HCT116 (cell line): ENCODE measurements around the gene GPR3. TPM values are rescaled to one million over a fixed set of nuclear protein-coding genes. Genes with fewer than 3 reads are reported as not detected.
A peak's percentile ranks its signal among the peaks of the same experiment; 100 is the strongest.

Experiments used
- ATAC-seq: fragments of 200-7000 bp; cut with Tn5 transposase; 2 replicates; pipeline ENCODE4 v1.9.1; 2020; ENCODE audit warnings: mild to moderate bottlenecking, moderate library complexity
- BruUV-seq: library from RNA; stranded (reverse); fragments of 400-500 nt; replicated peaks from 2 replicates; lab custom pipeline; 2021; lab: Mats Ljungman, UMichigan
- CTCF ChIA-PET: fragments of 300-600 bp; sonication (Branson Sonifier 250); formaldehyde crosslinking; loops from one replicate; lab custom pipeline; 2021; ENCODE audit warnings: antibody characterized with exemption; lab: Charles Lee
- POLR2A ChIA-PET: fragments of 300-600, 350-600 bp; sonication (Branson Sonifier 250); formaldehyde crosslinking; loops from one replicate; lab custom pipeline; 2021; ENCODE audit warnings: antibody characterized with exemption; lab: Charles Lee
- RAD21 ChIA-PET, 2 experiments: fragments of 300-600 bp; sonication (Branson Sonifier 250); formaldehyde crosslinking; loops; one replicate each; lab custom pipeline; 2023; ENCODE audit warnings: low total read pairs in 2 of 2; ENCODE audit not compliant: uncharacterized antibody in 2 of 2, unreplicated experiment in 2 of 2, low non-redundant PET in 1 of 2; lab: Charles Lee
- DNase-seq: peaks from one replicate; pipeline ENCODE4 v3.0.0-alpha.2; 2010; ENCODE audit warnings: low read depth, low spot score
- H2AFZ ChIP-seq: fragments of 200-600 bp; shearing (Covaris generic), sonication (generic); 2 replicates; pipeline ENCODE4 v1.6.1; 2017; ENCODE audit warnings: low read depth, mixed run types, mixed read lengths, antibody characterized with exemption, low read length; ENCODE audit not compliant: poor library complexity, severe bottlenecking
- H3K27ac ChIP-seq: 2 replicates; pipeline ENCODE4 v1.5.1; 2012; ENCODE audit warnings: low read depth, low read length
- H3K27me3 ChIP-seq: fragments of 200-600 bp; sonication (generic); 2 replicates; pipeline ENCODE4 v1.6.1; 2016; ENCODE audit warnings: mixed run types, low read length, mixed read lengths; ENCODE audit not compliant: insufficient read depth
- H3K36me3 ChIP-seq, 2 experiments: fragments of 200-500 bp in 1 of 2; fragments of 200-600 bp in 1 of 2; sonication (Bioruptor generic) in 1 of 2; sonication (generic) in 1 of 2; 2 replicates each; pipeline versions ENCODE4 v1.5.1 to v1.6.1; 2014 to 2016; ENCODE audit warnings: low read length in 2 of 2, inconsistent platforms in 1 of 2, mixed read lengths in 1 of 2, mixed run types in 1 of 2; ENCODE audit not compliant: insufficient read depth in 2 of 2, control insufficient read depth in 1 of 2
- H3K4me1 ChIP-seq, 2 experiments: fragments of 200-600 bp in 1 of 2; sonication (generic) in 1 of 2; 2 replicates each; pipeline versions ENCODE4 v1.5.1 to v1.6.1; 2012 to 2017; ENCODE audit warnings: low read length in 2 of 2, inconsistent platforms in 1 of 2, mild to moderate bottlenecking in 1 of 2, mixed read lengths in 1 of 2, mixed run types in 1 of 2, moderate library complexity in 1 of 2; ENCODE audit not compliant: insufficient read depth in 2 of 2, control insufficient read depth in 1 of 2
- H3K4me2 ChIP-seq: fragments of 200-600 bp; sonication (generic); 2 replicates; pipeline ENCODE4 v1.6.1; 2017; ENCODE audit warnings: mixed run types, low read length, mixed read lengths
- H3K4me3 ChIP-seq, 2 experiments: fragments of 200-600 bp in 1 of 2; sonication (generic) in 1 of 2; replicated peaks in 1 of 2; 2 replicates each; pipeline ENCODE4 v1.5.1; 2011 to 2016; ENCODE audit warnings: low read length in 2 of 2, control low read depth in 1 of 2, low read depth in 1 of 2, mild to moderate bottlenecking in 1 of 2, mixed read lengths in 1 of 2, mixed run types in 1 of 2
- H3K79me2 ChIP-seq: fragments of 200-600 bp; sonication (generic); 2 replicates; pipeline ENCODE4 v1.6.1; 2017; ENCODE audit warnings: mild to moderate bottlenecking, mixed run types, low read length, moderate library complexity, mixed read lengths; ENCODE audit not compliant: insufficient read depth
- H3K9ac ChIP-seq: fragments of 200-600 bp; sonication (generic); 2 replicates; pipeline ENCODE4 v1.6.1; 2016; ENCODE audit warnings: low read length, mixed read lengths
- H3K9me2 ChIP-seq: fragments of 200-600 bp; sonication (generic), shearing (Covaris generic); 2 replicates; pipeline ENCODE4 v1.6.1; 2017; ENCODE audit warnings: mixed run types, mild to moderate bottlenecking, moderate library complexity; ENCODE audit not compliant: insufficient read depth
- H3K9me3 ChIP-seq, 2 experiments: fragments of 200-500 bp in 1 of 2; fragments of 200-600 bp in 1 of 2; sonication (Bioruptor generic) in 1 of 2; sonication (generic) in 1 of 2; 2 replicates each; pipeline ENCODE4 v1.6.1; 2014 to 2017; ENCODE audit warnings: low read length in 2 of 2, mixed read lengths in 2 of 2, inconsistent platforms in 1 of 2, low read depth in 1 of 2, mild to moderate bottlenecking in 1 of 2, mixed run types in 1 of 2, moderate library complexity in 1 of 2; ENCODE audit not compliant: control insufficient read depth in 1 of 2, insufficient read depth in 1 of 2
- H4K20me1 ChIP-seq: fragments of 200-600 bp; sonication (generic), shearing (Covaris generic); 2 replicates; pipeline ENCODE4 v1.6.1; 2017; ENCODE audit warnings: mixed run types, mild to moderate bottlenecking, moderate library complexity; ENCODE audit not compliant: insufficient read depth
- CBX3 ChIP-seq: IDR thresholded peaks from 2 replicates; pipeline ENCODE4 v1.6.1; 2012; ENCODE audit warnings: low read depth
- CEBPB ChIP-seq: IDR thresholded peaks from 2 replicates; pipeline ENCODE4 v1.6.1; 2012; ENCODE audit warnings: low read depth
- ELF1 ChIP-seq: IDR thresholded peaks from 2 replicates; pipeline ENCODE4 v1.6.1; 2012; ENCODE audit warnings: low read depth, borderline replicate concordance
- FOSL1 ChIP-seq: IDR thresholded peaks from 2 replicates; pipeline ENCODE4 v1.6.1; 2012; ENCODE audit warnings: low read depth
- SIN3A ChIP-seq: IDR thresholded peaks from 2 replicates; pipeline ENCODE4 v1.6.1; 2012; ENCODE audit warnings: low read depth
- SP1 ChIP-seq: IDR thresholded peaks from 2 replicates; pipeline ENCODE4 v1.6.1; 2012; ENCODE audit warnings: low read depth
- YY1 ChIP-seq: IDR thresholded peaks from 2 replicates; pipeline ENCODE4 v1.6.1; 2011; ENCODE audit warnings: low read length, low read depth, moderate library complexity, mild to moderate bottlenecking; ENCODE audit not compliant: insufficient replicate concordance; ENCODE audit errors: extremely low read depth
- ZFX ChIP-seq: fragments of 450-650 bp; IDR thresholded peaks from 2 replicates; pipeline ENCODE4 v1.6.1; 2017
- intact Hi-C: fragments of 100-400 bp; cut with micrococcal nuclease; formaldehyde crosslinking; loops from 2 replicates; pipeline ENCODE4 v1.10.0; 2022
- total RNA-seq: library from RNA; stranded (reverse); gene quantifications from one replicate; pipeline ENCODE4 v1.2.1, GENCODE V29; 2021; ENCODE audit not compliant: unreplicated experiment
- TF ChIP-seq, protein P1 (sequence below): IDR thresholded peaks from 2 replicates; pipeline ENCODE4 v1.6.1; 2012
- TF ChIP-seq, protein P2 (sequence below): IDR thresholded peaks from 2 replicates; pipeline ENCODE4 v1.6.1; 2011; ENCODE audit warnings: mild to moderate bottlenecking, low read length, moderate library complexity; ENCODE audit not compliant: insufficient replicate concordance; ENCODE audit errors: extremely low read depth

Gene GPR3
- total RNA-seq, 1 experiment from 2014 or later, result 2.8 TPM

DNA sequence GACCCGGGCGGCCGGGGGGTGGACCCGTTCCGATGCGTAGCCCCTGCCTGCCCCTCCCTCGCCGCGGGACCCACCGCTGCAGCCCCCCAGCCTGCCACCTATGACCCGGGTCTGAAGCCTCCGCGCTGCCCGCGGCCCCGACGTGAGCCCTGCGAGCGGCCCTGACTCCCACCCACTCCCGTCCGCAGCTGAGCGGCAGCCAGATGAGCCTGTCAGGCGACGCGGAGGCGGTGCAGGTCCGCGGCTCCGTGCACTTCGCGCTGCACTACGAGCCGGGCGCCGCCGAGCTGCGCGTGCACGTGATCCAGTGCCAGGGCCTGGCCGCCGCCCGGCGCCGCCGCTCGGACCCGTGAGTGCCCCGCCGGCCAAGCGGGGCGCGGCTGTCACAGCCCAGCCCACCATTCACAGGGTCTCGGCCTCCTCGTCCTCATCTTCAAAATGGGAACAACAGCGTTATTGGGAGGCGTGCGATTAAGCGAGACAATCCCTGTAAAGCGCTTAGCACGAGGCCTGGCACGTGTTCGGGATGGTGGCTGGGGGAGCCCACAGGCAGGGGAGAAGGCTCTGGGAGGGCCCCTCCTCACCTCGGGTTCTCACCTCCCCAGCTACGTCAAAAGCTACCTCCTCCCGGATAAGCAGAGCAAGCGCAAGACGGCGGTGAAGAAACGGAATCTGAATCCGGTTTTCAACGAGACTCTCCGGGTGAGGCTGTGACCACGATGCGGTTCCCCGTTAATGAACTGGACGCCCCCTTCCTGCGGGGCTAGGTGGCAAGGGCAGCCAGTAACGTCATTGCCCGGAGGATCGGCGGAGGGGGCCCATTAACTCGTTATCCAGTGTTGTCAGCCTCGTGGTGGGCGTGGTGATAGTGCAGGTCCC is 42.4 kb upstream of the GPR3 start:
- Histone ChIP-seq H3K79me2 (no peaks in the 10 kb centered on the region), H3K4me1 (peaks cover 26 to 39% of the 10 kb centered on the region in 2 experiments), H4K20me1 (no peaks in the 10 kb centered on the region), H2AFZ (no peak overlapping the region), H3K9me2 (no peaks in the 10 kb centered on the region), H3K27me3 (no peaks in the 10 kb centered on the region), H3K36me3 (no peaks in the 10 kb centered on the region), H3K9me3 (no peaks in the 10 kb centered on the region), H3K4me2 (peak overlapping the region; percentile 96; the same call in 1 of the 2 replicates), H3K9ac (no peak overlapping the region)
- ATAC-seq (no peak), DNase-seq (no peak)
- intact Hi-C loops, result loop anchor here (1.0 kb wide), 1 partner anchor 9 kb away; no protein-coding TSS in a partner anchor
- CTCF ChIA-PET, result interaction anchor here (1.1 to 1.5 kb wide), 3 partner anchors 8 to 16 kb away, joined by 3 to 7 read pairs (median 4); partner anchors contain the start of gene MAP3K6
- RAD21 ChIA-PET, result no interaction called here
- POLR2A ChIA-PET, result interaction anchor here (1.0 to 1.2 kb wide), 2 partner anchors 8 to 16 kb away, joined by 3 to 11 read pairs; partner anchors contain the start of genes MAP3K6 and SYTL1
- TF ChIP-seq CEBPB, result no peak
- TF ChIP-seq, protein P1, sequence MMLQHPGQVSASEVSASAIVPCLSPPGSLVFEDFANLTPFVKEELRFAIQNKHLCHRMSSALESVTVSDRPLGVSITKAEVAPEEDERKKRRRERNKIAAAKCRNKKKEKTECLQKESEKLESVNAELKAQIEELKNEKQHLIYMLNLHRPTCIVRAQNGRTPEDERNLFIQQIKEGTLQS, result no peak
- TF ChIP-seq, all 23 proteins: peak for 0
- Histone ChIP-seq H3K27ac (peak overlapping the region; percentile 77; the same call in 1 of the 2 replicates), H3K4me3 (no peak overlapping the region)
- no TSS peak for BruUV-seq

DNA sequence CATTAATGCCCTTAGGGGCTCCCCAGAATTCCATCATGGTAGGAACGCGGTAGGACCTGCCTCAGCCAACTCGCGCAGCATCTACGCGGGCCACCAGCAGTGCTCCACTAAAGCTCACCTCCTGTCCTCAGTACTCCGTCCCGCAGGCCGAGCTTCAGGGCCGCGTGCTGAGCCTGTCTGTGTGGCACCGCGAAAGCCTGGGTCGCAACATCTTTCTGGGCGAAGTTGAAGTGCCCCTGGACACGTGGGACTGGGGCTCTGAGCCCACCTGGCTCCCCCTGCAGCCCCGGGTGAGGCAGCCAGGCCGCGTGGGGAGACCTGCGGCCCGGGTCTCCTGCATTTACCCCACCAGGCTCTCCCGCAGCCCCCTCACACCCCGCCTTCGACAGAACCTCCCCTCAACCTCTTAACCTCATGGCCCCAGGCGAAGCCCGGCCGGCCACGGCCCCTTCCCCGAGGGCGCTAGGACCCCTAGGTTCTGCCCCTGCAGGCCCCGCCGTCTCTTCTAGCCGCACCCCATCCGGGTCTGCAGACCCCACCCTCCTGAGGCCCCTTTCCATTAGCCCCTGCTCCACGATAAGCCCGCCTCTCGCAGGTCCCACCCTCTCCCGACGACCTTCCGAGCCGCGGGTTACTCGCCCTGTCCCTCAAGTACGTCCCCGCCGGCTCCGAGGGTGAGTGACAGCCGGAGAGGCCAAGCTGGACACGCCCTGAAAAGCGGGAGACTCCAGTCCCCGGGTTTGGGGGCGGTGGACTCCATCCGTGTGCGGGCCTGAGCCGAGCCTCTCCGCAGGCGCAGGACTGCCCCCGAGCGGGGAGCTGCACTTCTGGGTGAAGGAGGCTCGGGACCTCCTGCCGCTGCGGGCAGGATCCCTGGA is 41.5 kb upstream of the GPR3 start:
- no peak overlapping the region for H2AFZ ChIP-seq

More for the DNA sequence above, 41.5 kb upstream of the GPR3 start:
- Histone ChIP-seq H3K4me3 (no peak overlapping the region), H3K27ac (0 out of 2 replicates have a peak overlapping the region, but pooled peaks have one; percentile 16), H3K27me3 (no peaks in the 10 kb centered on the region), H3K4me1 (peaks cover 26 to 37% of the 10 kb centered on the region in 2 experiments), H3K36me3 (peaks cover 0 to 7% of the 10 kb centered on the region in 2 experiments; a peak in 1 of 4 replicates), H3K9ac (no peak overlapping the region), H3K9me3 (no peaks in the 10 kb centered on the region), H3K4me2 (no peak overlapping the region), H3K79me2 (no peaks in the 10 kb centered on the region), H4K20me1 (no peaks in the 10 kb centered on the region), H3K9me2 (no peaks in the 10 kb centered on the region)
- ChIA-PET POLR2A (interaction anchor here (1.2 kb wide), 1 partner anchor 9 kb away, joined by 3 read pairs; the partner anchor contains the start of gene SYTL1), RAD21 (no interaction called here), CTCF (no interaction called here)
- intact Hi-C loops, result no loop called here
- DNase-seq (no peak), ATAC-seq (no peak)
- TF ChIP-seq ZFX (no peak), SIN3A (no peak), FOSL1 (no peak), ELF1 (no peak), YY1 (no peak), SP1 (no peak), CBX3 (no peak)
- TF ChIP-seq, protein P2, sequence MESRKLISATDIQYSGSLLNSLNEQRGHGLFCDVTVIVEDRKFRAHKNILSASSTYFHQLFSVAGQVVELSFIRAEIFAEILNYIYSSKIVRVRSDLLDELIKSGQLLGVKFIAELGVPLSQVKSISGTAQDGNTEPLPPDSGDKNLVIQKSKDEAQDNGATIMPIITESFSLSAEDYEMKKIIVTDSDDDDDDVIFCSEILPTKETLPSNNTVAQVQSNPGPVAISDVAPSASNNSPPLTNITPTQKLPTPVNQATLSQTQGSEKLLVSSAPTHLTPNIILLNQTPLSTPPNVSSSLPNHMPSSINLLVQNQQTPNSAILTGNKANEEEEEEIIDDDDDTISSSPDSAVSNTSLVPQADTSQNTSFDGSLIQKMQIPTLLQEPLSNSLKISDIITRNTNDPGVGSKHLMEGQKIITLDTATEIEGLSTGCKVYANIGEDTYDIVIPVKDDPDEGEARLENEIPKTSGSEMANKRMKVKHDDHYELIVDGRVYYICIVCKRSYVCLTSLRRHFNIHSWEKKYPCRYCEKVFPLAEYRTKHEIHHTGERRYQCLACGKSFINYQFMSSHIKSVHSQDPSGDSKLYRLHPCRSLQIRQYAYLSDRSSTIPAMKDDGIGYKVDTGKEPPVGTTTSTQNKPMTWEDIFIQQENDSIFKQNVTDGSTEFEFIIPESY, result no peak
- no TSS peak for BruUV-seq
